GM10248 (cell line): ENCODE data around the gene ROPN1B.

Source experiments
- CTCF ChIA-PET: fragments of 300-600 bp; sonication (Branson Sonifier 250); formaldehyde crosslinking; extraction: SDS; loops from one replicate; lab custom pipeline; 2021; ENCODE audit warnings: antibody characterized with exemption; lab: Yijun Ruan, JAX
- POLR2A ChIA-PET: fragments of 350-650 bp; sonication (Branson Sonifier 250); formaldehyde crosslinking; extraction: SDS; loops from one replicate; lab custom pipeline; 2020; ENCODE audit warnings: antibody characterized with exemption; lab: Yijun Ruan, JAX
- DNase-seq: peaks from one replicate; pipeline ENCODE4 v3.0.0; 2012; ENCODE audit errors: extremely low spot score
- TF ChIP-seq, protein P1 (sequence below): IDR thresholded peaks from 2 replicates; pipeline ENCODE4 v1.5.1; 2012; ENCODE audit warnings: mild to moderate bottlenecking, low read depth; ENCODE audit errors: extremely low read depth, missing control alignments, control extremely low read depth

Gene ROPN1B

GRCh38 chr3:126029241-126029640 lies 60.3 kb downstream of the ROPN1B start:
- POLR2A ChIA-PET: no interaction called here
- no peak for DNase-seq
- TF ChIP-seq, protein P1, sequence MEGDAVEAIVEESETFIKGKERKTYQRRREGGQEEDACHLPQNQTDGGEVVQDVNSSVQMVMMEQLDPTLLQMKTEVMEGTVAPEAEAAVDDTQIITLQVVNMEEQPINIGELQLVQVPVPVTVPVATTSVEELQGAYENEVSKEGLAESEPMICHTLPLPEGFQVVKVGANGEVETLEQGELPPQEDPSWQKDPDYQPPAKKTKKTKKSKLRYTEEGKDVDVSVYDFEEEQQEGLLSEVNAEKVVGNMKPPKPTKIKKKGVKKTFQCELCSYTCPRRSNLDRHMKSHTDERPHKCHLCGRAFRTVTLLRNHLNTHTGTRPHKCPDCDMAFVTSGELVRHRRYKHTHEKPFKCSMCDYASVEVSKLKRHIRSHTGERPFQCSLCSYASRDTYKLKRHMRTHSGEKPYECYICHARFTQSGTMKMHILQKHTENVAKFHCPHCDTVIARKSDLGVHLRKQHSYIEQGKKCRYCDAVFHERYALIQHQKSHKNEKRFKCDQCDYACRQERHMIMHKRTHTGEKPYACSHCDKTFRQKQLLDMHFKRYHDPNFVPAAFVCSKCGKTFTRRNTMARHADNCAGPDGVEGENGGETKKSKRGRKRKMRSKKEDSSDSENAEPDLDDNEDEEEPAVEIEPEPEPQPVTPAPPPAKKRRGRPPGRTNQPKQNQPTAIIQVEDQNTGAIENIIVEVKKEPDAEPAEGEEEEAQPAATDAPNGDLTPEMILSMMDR: no peak
- CTCF ChIA-PET: interaction anchor here (1.2 to 1.5 kb wide), 2 partner anchors 10 to 13 kb away, joined by 3 read pairs; no protein-coding TSS in a partner anchor

DNA sequence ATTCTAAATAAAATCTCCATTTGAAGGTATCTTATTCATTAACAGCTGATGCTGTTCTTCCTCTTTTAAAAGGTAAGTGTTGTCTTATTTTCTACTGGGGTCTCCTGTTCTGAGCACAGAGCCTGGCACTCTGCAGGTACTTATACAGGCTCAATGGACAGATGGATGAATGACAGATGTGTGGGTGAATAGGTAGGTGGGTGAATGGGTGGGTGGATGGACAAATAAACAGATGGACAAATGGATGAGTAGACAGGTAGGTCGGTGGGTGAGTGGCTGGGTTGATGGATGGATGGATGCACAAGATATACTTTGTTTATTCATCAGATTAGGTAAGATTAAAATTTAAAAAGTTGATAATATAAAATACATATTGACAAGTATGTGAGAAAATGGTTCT lies 61.5 kb downstream of the ROPN1B start:
- TF ChIP-seq, protein P1: no peak
- ChIA-PET POLR2A (no interaction called here), CTCF (interaction anchor here (0.9 to 1.5 kb wide), 3 partner anchors 11 to 58 kb away, joined by 3 read pairs; no protein-coding TSS in a partner anchor)
- no peak for DNase-seq

DNA sequence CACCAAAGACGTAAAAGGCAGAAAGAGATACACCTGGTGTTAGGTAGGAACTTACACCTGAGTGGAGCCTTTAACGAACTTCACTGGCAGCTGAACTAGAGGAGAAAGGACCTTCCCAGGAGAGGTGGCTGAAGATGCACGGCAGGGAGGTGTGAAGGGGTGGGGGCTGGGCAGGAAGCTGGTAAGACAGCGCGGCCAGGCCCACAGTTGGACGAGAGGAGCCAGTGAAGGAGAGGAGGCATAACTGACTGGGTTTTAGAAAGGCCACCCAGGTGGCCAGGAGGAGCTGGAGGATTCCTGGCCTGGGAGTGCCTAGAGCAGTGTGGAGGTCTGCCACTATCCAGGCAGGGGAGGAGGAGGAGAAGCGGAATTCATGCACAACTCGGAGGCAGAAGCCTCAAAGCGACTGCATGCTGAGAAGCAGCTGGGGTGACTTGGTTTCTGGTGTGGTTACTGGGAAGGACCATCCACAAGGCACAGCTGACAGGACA lies 63.0 kb downstream of the ROPN1B start:
- CTCF ChIA-PET: interaction anchor here (1.1 kb wide), 1 partner anchor 100 kb away, joined by 3 read pairs; no protein-coding TSS in a partner anchor
- POLR2A ChIA-PET: no interaction called here
- DNase-seq: no peak
- TF ChIP-seq, protein P1: no peak
